IMR-90 (cell line): ENCODE results near the gene POLR2I. TPM values are rescaled to one million over a fixed set of nuclear protein-coding genes. Genes with fewer than 3 reads are reported as not detected.

Experiments used
- ATAC-seq: fragments of 200-7000 bp; cut with Tn5 transposase; 2 replicates; pipeline ENCODE4 v1.9.1; 2020; ENCODE audit warnings: low read depth, mild to moderate bottlenecking, moderate library complexity
- BruUV-seq: library from RNA; stranded (reverse); fragments of 400-500 nt; replicated peaks from 2 replicates; lab custom pipeline; 2021; lab: Mats Ljungman, UMichigan
- CTCF ChIA-PET: fragments of 300-600 bp; formaldehyde crosslinking; extraction: SDS; loops from one replicate; lab custom pipeline; 2021; ENCODE audit warnings: antibody characterized with exemption; lab: Yijun Ruan, JAX
- POLR2A ChIA-PET: fragments of 300-600 bp; sonication (Branson Sonifier 250); formaldehyde crosslinking; loops from one replicate; lab custom pipeline; 2022; ENCODE audit warnings: antibody characterized with exemption; ENCODE audit not compliant: unreplicated experiment; lab: Charles Lee
- DNase-seq: peaks from one replicate; pipeline ENCODE4 v3.0.0; 2013
- H2AFZ ChIP-seq: replicated peaks from 2 replicates; pipeline ENCODE3; 2013; ENCODE audit warnings: low read length, mild to moderate bottlenecking; ENCODE audit not compliant: poor library complexity
- H2AK5ac ChIP-seq: 2 replicates; pipeline ENCODE4 v1.6.1; 2013; ENCODE audit warnings: low read depth, low read length, inconsistent platforms
- H2AK9ac ChIP-seq: replicated peaks from 2 replicates; pipeline ENCODE3; 2013; ENCODE audit warnings: mild to moderate bottlenecking, low read depth, low read length, moderate library complexity; ENCODE audit not compliant: poor library complexity
- H2BK120ac ChIP-seq: 2 replicates; pipeline ENCODE4 v1.6.1; 2013; ENCODE audit warnings: low read depth, low read length, inconsistent platforms
- H2BK15ac ChIP-seq: 3 replicates; pipeline ENCODE4 v1.6.1; 2013; ENCODE audit warnings: low read depth, low read length, inconsistent platforms
- H2BK20ac ChIP-seq: 2 replicates; pipeline ENCODE4 v1.6.1; 2013; ENCODE audit warnings: low read depth, mild to moderate bottlenecking, inconsistent platforms, low read length, moderate library complexity
- H2BK5ac ChIP-seq: 2 replicates; pipeline ENCODE4 v1.6.1; 2013; ENCODE audit warnings: mild to moderate bottlenecking, low read depth, low read length, inconsistent platforms; ENCODE audit not compliant: poor library complexity, severe bottlenecking
- H3K14ac ChIP-seq: replicated peaks from 2 replicates; pipeline ENCODE4 v1.6.1; 2013; ENCODE audit warnings: low read depth, low read length, inconsistent platforms
- H3K18ac ChIP-seq: 2 replicates; pipeline ENCODE4 v1.6.1; 2013; ENCODE audit warnings: low read depth, low read length, control low read depth
- H3K23ac ChIP-seq: 2 replicates; pipeline ENCODE4 v1.6.1; 2013; ENCODE audit warnings: low read depth, low read length, inconsistent platforms
- H3K27ac ChIP-seq: 2 replicates; pipeline ENCODE4 v1.5.1; 2013; ENCODE audit warnings: mild to moderate bottlenecking, control low read depth, low read length; ENCODE audit not compliant: insufficient read depth
- H3K27me3 ChIP-seq: 2 replicates; pipeline ENCODE4 v1.6.1; 2013; ENCODE audit warnings: low read length; ENCODE audit not compliant: control insufficient read depth, insufficient read depth
- H3K36me3 ChIP-seq: 2 replicates; pipeline ENCODE4 v1.6.1; 2013; ENCODE audit warnings: low read length, mixed read lengths; ENCODE audit not compliant: control insufficient read depth, insufficient read depth
- H3K4ac ChIP-seq: 2 replicates; pipeline ENCODE4 v1.6.1; 2013; ENCODE audit warnings: low read depth, low read length, inconsistent platforms
- H3K4me1 ChIP-seq: 2 replicates; pipeline ENCODE4 v1.6.1; 2013; ENCODE audit warnings: low read length, mixed read lengths; ENCODE audit not compliant: control insufficient read depth, insufficient read depth
- H3K4me2 ChIP-seq: 2 replicates; pipeline ENCODE4 v1.6.1; 2013; ENCODE audit warnings: low read depth, mild to moderate bottlenecking, control low read depth, low read length, moderate library complexity
- H3K4me3 ChIP-seq: 2 replicates; pipeline ENCODE4 v1.5.1; 2013; ENCODE audit warnings: low read depth, mild to moderate bottlenecking, control low read depth, low read length, moderate library complexity; ENCODE audit not compliant: insufficient read depth
- H3K56ac ChIP-seq: 2 replicates; pipeline ENCODE4 v1.6.1; 2013; ENCODE audit warnings: low read length, inconsistent platforms; ENCODE audit not compliant: insufficient read depth; ENCODE audit errors: extremely low read depth
- H3K79me1 ChIP-seq, 2 experiments: 2 replicates each; pipeline ENCODE4 v1.6.1; 2013; ENCODE audit warnings: low read length in 2 of 2, inconsistent platforms in 1 of 2, low read depth in 1 of 2
- H3K9ac ChIP-seq: 2 replicates; pipeline ENCODE4 v1.6.1; 2013; ENCODE audit warnings: low read depth, low read length, control low read depth
- H3K9me1 ChIP-seq: 2 replicates; pipeline ENCODE4 v1.6.1; 2013; ENCODE audit warnings: low read length, inconsistent platforms; ENCODE audit not compliant: insufficient read depth
- H3K9me3 ChIP-seq: 2 replicates; pipeline ENCODE4 v1.6.1; 2013; ENCODE audit warnings: low read length; ENCODE audit not compliant: control insufficient read depth, insufficient read depth
- H4K20me1 ChIP-seq: 2 replicates; pipeline ENCODE4 v1.6.1; 2013; ENCODE audit warnings: low read length, inconsistent platforms; ENCODE audit not compliant: insufficient read depth
- H4K5ac ChIP-seq: 2 replicates; pipeline ENCODE4 v1.6.1; 2013; ENCODE audit warnings: mild to moderate bottlenecking, low read depth, low read length, control low read depth
- H4K8ac ChIP-seq, 2 experiments: 2 replicates each; pipeline ENCODE4 v1.6.1; 2013; ENCODE audit warnings: low read depth in 2 of 2, low read length in 2 of 2, control low read depth in 1 of 2, inconsistent platforms in 1 of 2
- H4K91ac ChIP-seq: 2 replicates; pipeline ENCODE4 v1.6.1; 2013; ENCODE audit warnings: low read depth, low read length, inconsistent platforms; ENCODE audit not compliant: insufficient read depth
- BHLHE40 ChIP-seq: fragments of 150-350 bp; IDR thresholded peaks from 2 replicates; pipeline ENCODE4 v1.6.1; 2016; ENCODE audit warnings: mild to moderate bottlenecking, low read depth, low read length
- CEBPB ChIP-seq: IDR thresholded peaks from 2 replicates; pipeline ENCODE4 v1.6.1; 2012; ENCODE audit warnings: low read depth, low read length, improper control_type of control experiment
- CHD1 ChIP-seq: IDR thresholded peaks from 2 replicates; pipeline ENCODE4 v1.6.1; 2012; ENCODE audit warnings: low read depth, low read length, improper control_type of control experiment
- FOS ChIP-seq: fragments of 150-350 bp; IDR thresholded peaks from 2 replicates; pipeline ENCODE4 v1.6.1; 2016; ENCODE audit warnings: low read depth, low read length
- MAFK ChIP-seq: IDR thresholded peaks from 2 replicates; pipeline ENCODE4 v1.6.1; 2012; ENCODE audit warnings: low read depth, low read length, improper control_type of control experiment
- MAZ ChIP-seq: IDR thresholded peaks from 2 replicates; pipeline ENCODE4 v1.6.1; 2012; ENCODE audit warnings: low read depth, mild to moderate bottlenecking, low read length, improper control_type of control experiment, moderate library complexity, borderline replicate concordance
- MXI1 ChIP-seq: IDR thresholded peaks from 2 replicates; pipeline ENCODE4 v1.6.1; 2012; ENCODE audit warnings: low read depth, mild to moderate bottlenecking, low read length, moderate library complexity, borderline replicate concordance
- NFE2L2 ChIP-seq: fragments of 150-350 bp; IDR thresholded peaks from 2 replicates; pipeline ENCODE4 v1.6.1; 2016; ENCODE audit warnings: low read depth, mild to moderate bottlenecking, low read length
- POLR2A ChIP-seq: IDR thresholded peaks from 2 replicates; pipeline ENCODE4 v1.6.1; 2012; ENCODE audit warnings: mild to moderate bottlenecking, low read depth, low read length
- RAD21 ChIP-seq: IDR thresholded peaks from 2 replicates; pipeline ENCODE4 v1.6.1; 2012; ENCODE audit warnings: low read length, improper control_type of control experiment
- RCOR1 ChIP-seq: IDR thresholded peaks from 2 replicates; pipeline ENCODE4 v1.6.1; 2012; ENCODE audit warnings: mild to moderate bottlenecking, low read length, improper control_type of control experiment; ENCODE audit not compliant: insufficient replicate concordance
- RFX5 ChIP-seq: IDR thresholded peaks from 2 replicates; pipeline ENCODE4 v1.8.0; 2012; ENCODE audit warnings: low read depth, mild to moderate bottlenecking, low read length, moderate library complexity
- SMC3 ChIP-seq: fragments of 150-350 bp; IDR thresholded peaks from 2 replicates; pipeline ENCODE4 v1.6.1; 2016; ENCODE audit warnings: low read depth, mild to moderate bottlenecking, antibody characterized with exemption, low read length, moderate library complexity
- WGBS, 2 experiments: methylation state at CpG; one replicate each; pipeline versions ENCODE4 v1.1.5 to v1.1.7; 2013; ENCODE audit warnings: missing lambda C conversion rate in 2 of 2; ENCODE audit not compliant: insufficient read length in 1 of 2; ENCODE audit errors: extremely low coverage in 2 of 2; 5-methylcytosine and 5-hydroxymethylcytosine counted together
- dilution Hi-C: fragments of 300-500 bp; cut with HindIII; formaldehyde crosslinking; loops from one replicate; pipeline ENCODE4 v1.14.3; 2018; ENCODE audit warnings: low sequenced_read_pairs; ENCODE audit not compliant: unreplicated experiment
- in situ Hi-C: fragments of 300-500 bp; cut with MboI; formaldehyde crosslinking; loops from 3 replicates; pipeline ENCODE4 v1.14.3; 2019; ENCODE audit warnings: low sequenced_read_pairs, inconsistent platforms, mixed read lengths
- intact Hi-C: fragments of 100-400 bp; cut with micrococcal nuclease; formaldehyde crosslinking; loops from 2 replicates; pipeline ENCODE4 v1.10.0; 2022
- polyA plus RNA-seq, 3 experiments: library from polyadenylated mRNA; depleted of rRNA; stranded (reverse); fragments of >200 nt; gene quantifications; 2 replicates each; pipeline ENCODE4 v1.2.3, GENCODE V29; 2012; ENCODE audit warnings: low replicate concordance in 1 of 3
- total RNA-seq: library from RNA; depleted of rRNA; stranded (reverse); fragments of >200 nt; gene quantifications from 2 replicates; pipeline ENCODE4 v1.2.3, GENCODE V29; 2012
- TF ChIP-seq, protein P1 (sequence below): conservative IDR thresholded peaks from 2 replicates; pipeline ENCODE4 v1.5.1; 2012; ENCODE audit warnings: mild to moderate bottlenecking, low read depth, low read length, improper control_type of control experiment
- TF ChIP-seq, protein P2 (sequence below): fragments of 150-350 bp; IDR thresholded peaks from 2 replicates; pipeline ENCODE4 v1.6.1; 2017; ENCODE audit warnings: mild to moderate bottlenecking, antibody characterized with exemption, low read length, low read depth
- TF ChIP-seq, protein P3 (sequence below): fragments of 150-350 bp; IDR thresholded peaks from 2 replicates; pipeline ENCODE4 v1.6.1; 2016; ENCODE audit warnings: low read depth, mild to moderate bottlenecking, low read length, moderate library complexity, borderline replicate concordance

The POLR2I gene
- total and polyA plus RNA-seq, 2 of the 4 experiments (the other 2 are of a cell fraction), result 35.8 to 59.7 TPM

DNA sequence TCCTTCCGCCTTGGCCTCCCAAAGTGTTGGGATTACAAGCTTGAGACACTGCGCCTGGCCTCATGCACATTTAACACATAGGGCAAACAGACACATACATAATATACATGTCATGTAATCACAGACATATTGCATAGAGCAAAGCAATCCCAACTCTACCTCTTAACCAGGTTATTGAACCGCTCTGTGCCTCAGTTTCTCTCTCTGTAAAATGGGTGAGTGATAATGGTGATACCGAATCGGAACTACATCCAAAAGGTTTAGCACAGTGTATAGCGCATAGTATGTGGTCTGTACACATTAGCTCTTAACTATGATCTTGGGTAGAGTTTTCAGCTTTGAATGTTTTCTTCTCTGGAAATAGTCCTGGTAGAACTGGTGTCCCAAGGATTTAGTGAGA is 29.9 kb upstream of the POLR2I start:
- H2AFZ ChIP-seq, result no peak overlapping the region
- no peak overlapping the region for H2BK5ac ChIP-seq
- H3K14ac ChIP-seq, result no peak overlapping the region
- H3K9me3 ChIP-seq, result no peaks in the 10 kb centered on the region
- H2BK20ac ChIP-seq, result no peak overlapping the region
- no peak overlapping the region for H2AK5ac ChIP-seq
- H4K20me1 ChIP-seq, result peaks cover 36% of the 10 kb centered on the region
- dilution Hi-C loops, result no loop called here
- in situ Hi-C loops, result no loop called here
- no peak overlapping the region for H3K23ac ChIP-seq
- TF ChIP-seq MAZ (no peak), RAD21 (no peak), FOS (no peak), MAFK (no peak), BHLHE40 (no peak), POLR2A (no peak), RFX5 (no peak), NFE2L2 (no peak), CHD1 (no peak), CEBPB (no peak), SMC3 (no peak), MXI1 (no peak), RCOR1 (no peak)
- TF ChIP-seq, protein P1, sequence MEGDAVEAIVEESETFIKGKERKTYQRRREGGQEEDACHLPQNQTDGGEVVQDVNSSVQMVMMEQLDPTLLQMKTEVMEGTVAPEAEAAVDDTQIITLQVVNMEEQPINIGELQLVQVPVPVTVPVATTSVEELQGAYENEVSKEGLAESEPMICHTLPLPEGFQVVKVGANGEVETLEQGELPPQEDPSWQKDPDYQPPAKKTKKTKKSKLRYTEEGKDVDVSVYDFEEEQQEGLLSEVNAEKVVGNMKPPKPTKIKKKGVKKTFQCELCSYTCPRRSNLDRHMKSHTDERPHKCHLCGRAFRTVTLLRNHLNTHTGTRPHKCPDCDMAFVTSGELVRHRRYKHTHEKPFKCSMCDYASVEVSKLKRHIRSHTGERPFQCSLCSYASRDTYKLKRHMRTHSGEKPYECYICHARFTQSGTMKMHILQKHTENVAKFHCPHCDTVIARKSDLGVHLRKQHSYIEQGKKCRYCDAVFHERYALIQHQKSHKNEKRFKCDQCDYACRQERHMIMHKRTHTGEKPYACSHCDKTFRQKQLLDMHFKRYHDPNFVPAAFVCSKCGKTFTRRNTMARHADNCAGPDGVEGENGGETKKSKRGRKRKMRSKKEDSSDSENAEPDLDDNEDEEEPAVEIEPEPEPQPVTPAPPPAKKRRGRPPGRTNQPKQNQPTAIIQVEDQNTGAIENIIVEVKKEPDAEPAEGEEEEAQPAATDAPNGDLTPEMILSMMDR, result no peak
- TF ChIP-seq, protein P2, sequence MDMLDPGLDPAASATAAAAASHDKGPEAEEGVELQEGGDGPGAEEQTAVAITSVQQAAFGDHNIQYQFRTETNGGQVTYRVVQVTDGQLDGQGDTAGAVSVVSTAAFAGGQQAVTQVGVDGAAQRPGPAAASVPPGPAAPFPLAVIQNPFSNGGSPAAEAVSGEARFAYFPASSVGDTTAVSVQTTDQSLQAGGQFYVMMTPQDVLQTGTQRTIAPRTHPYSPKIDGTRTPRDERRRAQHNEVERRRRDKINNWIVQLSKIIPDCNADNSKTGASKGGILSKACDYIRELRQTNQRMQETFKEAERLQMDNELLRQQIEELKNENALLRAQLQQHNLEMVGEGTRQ, result no peak
- TF ChIP-seq, protein P3, sequence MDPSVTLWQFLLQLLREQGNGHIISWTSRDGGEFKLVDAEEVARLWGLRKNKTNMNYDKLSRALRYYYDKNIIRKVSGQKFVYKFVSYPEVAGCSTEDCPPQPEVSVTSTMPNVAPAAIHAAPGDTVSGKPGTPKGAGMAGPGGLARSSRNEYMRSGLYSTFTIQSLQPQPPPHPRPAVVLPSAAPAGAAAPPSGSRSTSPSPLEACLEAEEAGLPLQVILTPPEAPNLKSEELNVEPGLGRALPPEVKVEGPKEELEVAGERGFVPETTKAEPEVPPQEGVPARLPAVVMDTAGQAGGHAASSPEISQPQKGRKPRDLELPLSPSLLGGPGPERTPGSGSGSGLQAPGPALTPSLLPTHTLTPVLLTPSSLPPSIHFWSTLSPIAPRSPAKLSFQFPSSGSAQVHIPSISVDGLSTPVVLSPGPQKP, result no peak
- no peak overlapping the region for H3K4me3 ChIP-seq
- H3K4me2 ChIP-seq, result no peak overlapping the region
- no peak overlapping the region for H2BK15ac ChIP-seq
- ChIA-PET POLR2A (no interaction called here), CTCF (interaction anchor here (0.6 to 1.0 kb wide), 3 partner anchors 9 to 67 kb away, joined by 3 to 4 read pairs (median 4); no protein-coding TSS in a partner anchor)
- H4K91ac ChIP-seq, result no peak overlapping the region
- no peak overlapping the region for H2AK9ac ChIP-seq
- no peak for ATAC-seq
- peaks cover 41 to 68% of the 10 kb centered on the region in 2 experiments for H3K79me1 ChIP-seq
- no peak overlapping the region for H3K27ac ChIP-seq
- H3K56ac ChIP-seq, result no peak overlapping the region
- no peak overlapping the region for H4K8ac ChIP-seq
- H3K4me1 ChIP-seq, result peaks cover 4% of the 10 kb centered on the region; the same call in 1 of the 2 replicates
- peaks cover 59% of the 10 kb centered on the region for H3K36me3 ChIP-seq
- intact Hi-C loops, result no loop called here
- no peak overlapping the region for H3K9ac ChIP-seq
- 100% methylated on average over 1 of the region's 6 CpGs; no CpG with 5 or more reads in 1 of the 2 experiments for WGBS, 2 experiments
- DNase-seq, result no peak
- H3K18ac ChIP-seq, result no peak overlapping the region
- no TSS peak for BruUV-seq
- H3K4ac ChIP-seq, result no peak overlapping the region
- peaks cover 13% of the 10 kb centered on the region for H3K9me1 ChIP-seq
- H2BK120ac ChIP-seq, result no peak overlapping the region
- H4K5ac ChIP-seq, result no peak overlapping the region
- no peaks in the 10 kb centered on the region for H3K27me3 ChIP-seq
